Measurements from ENCODE around the gene GFI1.

DNA sequence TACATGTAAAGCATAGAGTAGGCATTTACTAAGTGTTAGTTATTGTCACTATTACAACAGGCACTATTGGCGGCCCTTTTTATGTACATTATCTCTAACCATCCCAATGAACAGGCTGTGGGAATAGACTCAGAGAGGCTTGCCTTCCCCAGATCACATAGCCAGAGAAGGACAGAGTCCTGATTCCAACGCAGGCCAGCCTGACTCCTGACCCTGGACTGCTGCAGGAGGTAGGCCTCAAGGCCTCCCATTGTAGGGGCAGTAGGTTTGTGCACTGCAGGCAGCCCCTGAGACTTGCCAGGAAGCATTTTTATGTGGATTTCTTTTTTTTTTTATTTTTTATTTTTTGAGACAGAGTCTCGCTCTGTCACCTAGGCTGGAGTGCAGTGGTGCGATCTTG is 6.4 kb upstream of the GFI1 start:
- TF ChIP-seq, protein P1, sequence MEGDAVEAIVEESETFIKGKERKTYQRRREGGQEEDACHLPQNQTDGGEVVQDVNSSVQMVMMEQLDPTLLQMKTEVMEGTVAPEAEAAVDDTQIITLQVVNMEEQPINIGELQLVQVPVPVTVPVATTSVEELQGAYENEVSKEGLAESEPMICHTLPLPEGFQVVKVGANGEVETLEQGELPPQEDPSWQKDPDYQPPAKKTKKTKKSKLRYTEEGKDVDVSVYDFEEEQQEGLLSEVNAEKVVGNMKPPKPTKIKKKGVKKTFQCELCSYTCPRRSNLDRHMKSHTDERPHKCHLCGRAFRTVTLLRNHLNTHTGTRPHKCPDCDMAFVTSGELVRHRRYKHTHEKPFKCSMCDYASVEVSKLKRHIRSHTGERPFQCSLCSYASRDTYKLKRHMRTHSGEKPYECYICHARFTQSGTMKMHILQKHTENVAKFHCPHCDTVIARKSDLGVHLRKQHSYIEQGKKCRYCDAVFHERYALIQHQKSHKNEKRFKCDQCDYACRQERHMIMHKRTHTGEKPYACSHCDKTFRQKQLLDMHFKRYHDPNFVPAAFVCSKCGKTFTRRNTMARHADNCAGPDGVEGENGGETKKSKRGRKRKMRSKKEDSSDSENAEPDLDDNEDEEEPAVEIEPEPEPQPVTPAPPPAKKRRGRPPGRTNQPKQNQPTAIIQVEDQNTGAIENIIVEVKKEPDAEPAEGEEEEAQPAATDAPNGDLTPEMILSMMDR (IDR thresholded peaks at IDR 0.05), result no peak
- TF ChIP-seq EP300 (IDR thresholded peaks at IDR 0.05) (no peak), POLR2A (IDR thresholded peaks at IDR 0.05) (no peak)

Measured in tibial nerve (tissue), 4 donors.